Embryonic facial prominence (tissue), 1 donor: ENCODE results near the gene DCANP1.
A peak's percentile ranks its signal among the peaks of the same experiment; 100 is the strongest.

Experiments
- DNase-seq: peaks from one replicate; pipeline ENCODE4 v3.0.0-alpha.2; 2016; ENCODE audit errors: extremely low spot score

The DCANP1 gene

DNA sequence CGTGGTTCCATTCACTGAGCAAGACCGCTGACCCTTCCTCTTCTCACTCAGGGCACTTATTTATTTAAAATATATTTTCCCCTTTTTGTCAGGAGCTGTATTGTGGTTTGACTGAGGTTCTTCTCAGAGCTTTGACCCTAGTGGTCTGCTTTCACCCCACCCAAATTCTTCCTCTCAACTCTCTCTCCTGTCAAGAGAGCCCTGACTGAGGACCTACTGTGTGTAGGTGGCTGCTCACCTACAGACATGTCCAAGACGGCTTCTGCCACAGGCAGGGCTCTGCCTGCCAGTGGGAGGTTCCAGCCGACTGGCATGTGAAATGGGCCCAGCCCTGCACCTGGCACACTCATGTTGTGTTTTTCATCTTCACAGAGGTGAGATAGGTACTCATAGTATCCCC lies 5.2 kb downstream of the DCANP1 start:
- no peak for DNase-seq

DNA sequence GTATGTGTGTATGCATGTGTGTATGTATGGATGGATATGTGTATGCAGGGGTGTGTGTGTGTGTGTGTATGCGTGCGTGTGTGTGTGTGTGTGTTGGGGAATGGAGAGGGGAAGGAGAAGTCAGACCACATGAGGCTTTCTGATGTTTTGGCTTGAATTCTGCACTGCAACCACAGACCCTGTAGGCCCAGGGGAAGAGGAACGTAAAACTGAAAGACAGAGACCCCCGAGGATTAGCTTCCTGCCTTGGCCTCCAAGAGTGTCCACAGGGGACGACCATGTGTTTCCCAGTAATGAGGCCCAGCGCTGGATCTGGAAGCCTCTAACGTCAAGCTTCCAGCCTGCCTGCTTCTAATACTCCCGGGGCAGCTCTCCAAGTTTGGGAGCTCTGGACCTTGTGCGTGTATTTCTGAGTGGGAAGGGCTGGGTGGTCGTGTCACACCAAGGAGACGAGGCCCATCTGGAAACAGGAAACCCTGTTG lies 5.8 kb downstream of the DCANP1 start:
- DNase-seq, result no peak

DNA sequence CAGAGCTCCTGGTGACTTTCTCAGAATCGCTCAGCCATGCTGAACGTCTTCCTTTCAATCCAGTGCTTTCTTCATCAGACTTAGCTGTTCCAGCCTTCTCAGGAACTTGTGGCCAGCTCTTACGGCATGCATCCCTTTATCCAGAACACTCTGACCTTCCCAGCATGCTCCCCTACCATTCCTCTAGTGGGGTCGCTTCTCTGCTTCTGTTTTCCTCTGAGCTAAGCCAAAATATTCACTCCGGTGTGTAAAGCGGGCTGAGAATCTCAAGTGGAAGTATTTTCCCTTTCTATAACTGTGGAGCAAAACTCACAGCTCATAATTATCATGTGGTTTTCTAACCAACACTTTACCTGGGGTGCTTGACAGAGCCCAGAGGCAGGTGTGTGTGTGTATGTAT lies 6.2 kb downstream of the DCANP1 start:
- no peak for DNase-seq

DNA sequence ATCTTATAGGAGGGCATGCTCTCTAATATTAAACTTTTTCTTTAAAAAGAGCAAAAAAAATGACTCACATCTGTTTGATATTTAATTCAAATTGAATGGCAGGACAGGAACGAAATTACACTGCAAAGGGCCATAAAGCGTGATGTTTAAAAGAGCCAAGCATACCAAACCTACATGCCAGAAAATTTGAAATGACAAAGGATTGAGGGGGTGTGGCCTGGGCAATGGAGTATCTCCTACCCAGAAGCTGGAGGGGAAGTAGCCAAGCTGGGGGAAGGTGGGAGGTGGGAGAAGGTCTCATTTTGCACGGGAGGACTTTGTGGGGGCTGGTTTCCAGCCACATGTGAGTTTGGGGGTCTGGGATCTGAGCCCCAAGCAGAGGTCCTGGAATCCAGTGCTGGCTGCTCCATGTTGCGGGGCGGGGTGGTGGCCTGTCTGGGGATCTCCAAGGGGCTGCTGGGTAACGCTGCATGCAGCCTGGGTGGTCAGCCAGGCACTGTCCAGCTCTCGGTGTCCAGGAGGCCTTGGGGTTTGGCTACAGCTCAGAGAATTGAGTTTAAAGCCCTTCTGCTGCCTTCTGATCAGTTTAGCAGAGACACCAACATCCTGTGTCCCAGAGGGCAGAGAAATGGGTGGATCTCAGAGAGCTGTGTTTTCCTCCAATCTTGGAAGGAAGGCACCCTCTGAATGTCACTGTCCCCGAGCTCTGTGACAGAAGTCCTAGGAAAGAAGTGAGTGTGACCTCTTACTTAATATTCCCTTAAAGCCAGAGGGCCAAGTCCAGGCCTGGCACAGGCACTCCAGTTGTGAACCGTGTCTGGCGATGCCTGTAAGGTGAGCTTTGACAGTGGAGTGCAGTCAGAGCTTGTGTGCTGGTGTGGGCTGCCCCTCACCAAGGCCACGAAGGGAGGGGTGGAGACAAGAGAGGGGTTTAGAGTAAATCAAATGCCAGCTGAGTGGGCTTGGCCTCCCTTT lies 7.6 kb downstream of the DCANP1 start:
- DNase-seq, result no peak

DNA sequence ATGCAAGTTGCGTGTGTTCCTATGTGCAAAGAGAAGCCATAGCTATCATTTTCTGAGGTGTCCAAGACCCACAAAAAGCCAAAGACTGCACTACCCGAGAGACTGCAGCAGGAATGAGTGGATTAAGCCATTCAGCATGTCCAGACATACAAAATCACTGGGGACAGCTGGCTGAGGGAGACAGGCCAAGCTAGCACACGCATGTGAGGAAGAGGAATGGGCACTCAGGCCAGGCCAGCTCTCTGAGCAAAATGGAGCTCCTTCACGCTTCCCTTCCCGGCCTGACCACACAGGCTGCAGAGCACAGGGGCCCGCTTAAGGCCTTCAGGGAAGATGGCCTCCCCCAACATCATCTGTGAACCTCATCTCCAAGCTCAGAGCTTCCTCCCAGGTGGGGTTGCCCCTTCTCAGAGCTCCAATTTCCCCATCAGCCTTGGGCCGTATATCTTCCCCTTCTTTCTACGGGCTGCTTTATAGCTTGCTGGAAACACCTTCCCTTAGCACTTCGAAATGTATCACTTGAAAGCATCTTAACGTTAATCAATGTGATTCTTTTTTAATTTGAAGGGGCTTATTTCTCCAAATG lies 8.4 kb downstream of the DCANP1 start:
- DNase-seq, result no peak

DNA sequence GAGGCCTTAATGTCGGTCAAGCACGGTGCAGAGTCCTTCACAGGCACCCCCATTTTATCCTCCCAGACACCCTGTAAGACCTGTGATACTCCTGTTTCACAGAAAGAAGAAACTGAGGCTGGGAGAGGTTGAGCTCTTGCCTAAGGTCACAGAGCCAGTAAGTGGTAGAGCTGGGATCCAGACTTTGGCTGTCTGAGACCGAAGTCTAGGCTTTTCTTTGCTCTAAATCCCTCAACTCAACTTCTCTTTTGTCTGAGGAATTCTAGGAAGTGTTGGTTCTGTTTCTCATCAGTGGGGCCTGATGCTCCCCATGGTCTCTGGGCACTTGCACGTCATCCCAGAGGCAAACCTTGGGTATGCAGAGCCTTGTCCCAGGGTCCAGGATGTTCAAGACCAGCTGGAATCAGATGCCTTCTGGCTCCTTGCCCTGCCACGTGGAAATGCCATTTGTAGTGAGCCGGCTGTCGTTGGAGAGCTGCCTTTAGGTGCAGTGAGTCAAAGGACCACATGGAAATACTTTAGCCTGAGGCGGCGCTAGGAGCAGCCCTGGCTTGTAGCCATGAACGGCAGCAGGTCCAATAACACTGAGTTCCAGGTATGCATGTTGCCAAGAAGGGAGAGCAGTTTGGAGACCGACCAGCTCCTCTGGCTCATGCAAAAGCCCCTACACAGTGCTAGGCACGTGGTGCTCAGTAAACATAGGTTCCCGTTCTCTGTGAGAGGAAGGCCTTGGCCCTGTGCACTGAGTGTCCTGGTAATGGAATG lies 9.2 kb downstream of the DCANP1 start:
- peak; percentile 18 for DNase-seq

DNA sequence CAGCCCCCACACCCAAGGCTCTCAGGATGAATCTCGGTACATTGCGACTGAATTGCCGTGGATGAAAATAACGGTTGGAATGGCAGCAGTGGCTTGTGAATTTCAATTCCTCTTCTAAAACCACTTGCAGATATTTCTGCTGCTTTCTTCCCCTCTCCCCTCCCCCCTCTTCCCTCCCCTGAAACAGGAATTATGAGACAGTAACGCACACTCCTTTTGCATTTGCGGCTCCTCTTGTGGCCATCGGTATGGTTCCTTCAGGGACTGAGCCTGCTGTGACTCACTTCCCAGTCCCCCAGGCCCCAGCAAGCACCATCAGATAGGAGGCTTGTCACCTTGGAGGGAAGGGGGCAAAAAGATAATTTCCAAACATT lies 9.7 kb downstream of the DCANP1 start:
- no peak for DNase-seq

DNA sequence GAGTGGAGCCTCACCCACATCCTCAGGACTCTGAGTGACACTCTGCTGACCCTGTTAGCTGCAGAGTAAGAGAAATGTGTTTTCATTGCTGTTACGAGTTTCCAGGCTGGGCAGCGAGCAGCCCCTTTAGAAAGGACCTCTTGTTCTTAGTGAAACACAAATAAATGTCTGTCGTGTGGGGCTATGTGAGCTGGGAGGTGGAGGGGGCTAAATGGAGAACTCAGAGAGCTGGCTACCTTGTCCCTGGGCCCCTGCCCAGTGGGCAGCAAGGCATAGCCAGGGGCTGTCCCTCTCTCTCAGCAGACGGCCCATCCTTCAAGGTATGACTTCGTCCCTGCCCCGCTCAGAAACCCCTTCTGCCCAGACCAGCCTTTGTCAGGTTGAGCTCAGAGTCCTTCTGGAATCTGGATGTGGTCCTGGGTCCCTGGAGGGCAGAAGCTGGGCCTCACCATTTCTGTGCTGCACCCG lies 10.2 kb downstream of the DCANP1 start:
- DNase-seq, result no peak

DNA sequence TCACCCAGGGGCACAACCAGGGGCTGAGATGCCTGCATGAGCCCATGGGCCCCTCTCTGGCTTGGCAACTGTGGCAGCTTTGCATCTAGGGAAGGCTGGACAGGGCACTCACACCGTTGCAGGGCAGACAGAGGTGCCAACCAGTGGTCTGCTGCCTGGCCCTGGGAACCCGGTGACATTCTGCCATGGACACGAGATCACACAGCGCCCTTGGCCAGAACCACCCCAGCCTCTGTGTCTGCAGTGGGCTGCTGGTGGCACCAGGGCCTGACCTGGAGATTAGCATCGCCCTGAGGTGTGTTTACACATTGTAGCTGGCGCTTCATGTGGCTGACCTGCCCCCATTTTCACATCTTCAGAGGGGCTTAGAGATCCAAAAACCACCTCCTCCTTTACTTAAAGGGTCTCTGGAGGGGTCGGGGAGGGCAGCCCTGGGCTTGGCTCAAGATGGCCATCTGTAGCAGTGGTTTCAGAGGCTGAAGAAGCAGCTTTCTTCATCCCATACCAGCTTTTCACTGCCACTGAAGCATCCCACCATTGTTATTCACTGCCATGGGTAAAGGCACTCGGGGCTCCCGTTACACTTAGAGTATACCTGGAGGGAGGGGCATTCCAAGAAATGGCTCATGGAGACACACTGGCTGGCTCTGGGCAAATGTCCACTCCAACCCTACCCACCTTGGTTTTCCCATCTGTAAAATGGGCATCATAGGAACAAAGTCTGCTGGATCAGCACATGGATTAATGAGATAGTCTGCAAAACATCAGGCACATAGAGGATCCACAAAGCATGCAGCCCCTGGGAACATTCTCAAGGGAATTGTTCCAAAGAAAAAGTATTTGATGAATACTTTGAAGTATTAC lies 11.4 kb downstream of the DCANP1 start:
- DNase-seq, result no peak

DNA sequence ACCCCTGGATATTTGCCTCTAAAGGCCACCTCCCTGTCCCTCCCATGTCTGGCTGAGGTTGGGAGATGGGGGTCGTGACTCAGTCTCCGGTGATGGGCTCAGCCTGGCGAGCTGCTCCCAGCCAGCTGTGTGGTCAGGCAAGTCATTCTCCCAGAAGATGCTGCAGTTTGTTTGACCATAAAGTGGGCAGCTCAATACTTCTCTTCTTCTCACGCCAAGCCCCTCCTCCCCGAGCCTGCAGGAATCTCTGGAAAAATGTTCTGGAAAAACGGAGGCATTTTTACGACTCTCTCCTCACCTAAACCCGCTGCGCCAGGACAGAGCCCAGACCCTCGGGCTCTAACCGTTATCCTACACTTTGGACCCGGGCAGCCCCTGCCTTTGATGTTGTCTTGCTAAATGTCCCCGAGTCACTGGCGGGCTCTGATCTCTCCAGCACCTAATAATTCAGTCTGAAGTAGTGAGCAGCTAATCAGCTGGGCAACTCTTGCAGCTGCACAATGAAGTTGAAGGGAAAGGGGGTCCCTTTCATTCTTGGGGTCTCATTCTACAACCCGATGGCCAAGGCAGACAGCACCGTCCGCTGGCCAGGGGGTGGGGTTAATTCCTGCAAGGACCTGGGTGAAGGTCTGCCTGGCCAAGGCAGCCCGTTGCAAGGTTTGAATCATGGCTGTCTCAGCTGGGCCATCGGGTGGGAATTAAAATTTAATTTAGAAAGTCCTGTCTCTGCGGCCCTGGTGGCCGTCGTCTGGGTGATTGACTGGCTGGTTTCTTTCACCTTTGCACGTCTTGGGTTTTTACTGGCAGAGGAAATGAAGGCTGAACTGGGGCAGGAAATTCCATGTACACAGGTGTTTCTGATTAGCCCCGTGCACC lies 12.3 kb downstream of the DCANP1 start:
- no peak for DNase-seq

DNA sequence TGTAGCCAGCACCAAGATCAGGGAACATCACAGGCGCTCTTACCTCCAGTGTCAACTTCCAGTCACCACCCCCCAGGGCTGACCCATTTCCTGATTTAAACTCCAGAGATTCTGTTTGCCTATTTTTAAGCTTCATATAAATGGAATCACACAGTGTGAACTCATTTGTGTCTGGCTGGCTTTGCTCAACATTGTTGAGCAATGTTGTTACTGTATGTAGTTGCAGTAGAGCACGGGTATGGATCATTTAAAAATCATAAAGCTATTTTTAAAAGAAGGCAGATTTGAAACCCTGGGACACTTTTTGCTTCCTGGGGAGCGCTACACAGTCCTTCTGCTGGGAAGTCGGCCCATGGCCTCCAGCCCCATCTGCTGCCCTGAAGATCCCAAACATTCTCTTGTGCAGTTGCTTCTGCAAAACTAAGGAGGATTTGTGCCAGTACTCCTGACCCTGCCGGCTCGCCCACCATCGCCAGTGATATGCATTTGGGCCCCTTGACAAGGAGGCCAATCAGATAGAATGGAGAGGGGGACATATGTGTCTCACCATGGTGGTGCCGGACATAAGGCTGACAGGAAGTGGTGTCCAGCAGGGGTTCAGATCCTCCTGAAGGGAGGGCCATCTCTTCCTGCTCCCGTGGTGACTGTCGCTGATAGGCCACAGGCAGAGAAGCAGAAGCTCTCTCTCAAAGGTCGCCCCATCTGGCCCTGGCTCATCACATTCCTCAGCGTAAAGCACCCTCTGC lies 13.3 kb downstream of the DCANP1 start:
- DNase-seq, result no peak

DNA sequence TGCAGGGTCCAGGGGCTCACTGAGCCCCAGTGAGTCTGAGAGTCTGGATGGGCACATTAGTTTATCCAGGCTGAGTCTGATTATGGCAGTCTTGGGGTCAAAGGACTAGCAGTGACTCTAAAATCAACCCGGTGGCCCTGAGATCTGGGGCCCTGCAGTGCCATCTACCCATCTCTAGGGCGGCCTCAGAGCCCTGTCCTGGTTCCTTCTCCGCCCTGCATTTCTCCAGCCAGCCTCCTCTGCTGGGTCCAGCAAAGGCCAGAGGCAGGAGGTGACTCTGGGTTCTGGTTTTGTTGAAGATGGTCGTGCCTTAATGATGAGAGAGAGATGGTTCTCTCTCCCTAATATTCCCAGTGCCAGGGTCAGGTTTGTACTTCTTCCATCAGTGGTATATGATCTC lies 15.0 kb downstream of the DCANP1 start:
- DNase-seq, result no peak

DNA sequence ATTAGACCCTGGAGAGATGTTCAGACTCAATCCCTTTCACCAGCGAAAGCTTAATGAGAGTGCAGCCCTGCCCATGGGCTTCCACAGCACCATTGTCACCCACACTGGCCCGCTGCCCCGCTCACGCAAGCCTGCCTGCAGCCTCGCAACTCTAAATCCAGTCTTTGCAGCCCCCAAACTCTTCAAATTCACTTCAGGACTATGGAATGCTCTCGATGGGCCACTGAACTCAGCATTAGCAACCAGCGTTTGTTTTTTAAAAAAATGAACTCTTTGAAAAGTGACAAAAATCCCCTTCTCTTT lies 17.1 kb downstream of the DCANP1 start:
- DNase-seq, result no peak

DNA sequence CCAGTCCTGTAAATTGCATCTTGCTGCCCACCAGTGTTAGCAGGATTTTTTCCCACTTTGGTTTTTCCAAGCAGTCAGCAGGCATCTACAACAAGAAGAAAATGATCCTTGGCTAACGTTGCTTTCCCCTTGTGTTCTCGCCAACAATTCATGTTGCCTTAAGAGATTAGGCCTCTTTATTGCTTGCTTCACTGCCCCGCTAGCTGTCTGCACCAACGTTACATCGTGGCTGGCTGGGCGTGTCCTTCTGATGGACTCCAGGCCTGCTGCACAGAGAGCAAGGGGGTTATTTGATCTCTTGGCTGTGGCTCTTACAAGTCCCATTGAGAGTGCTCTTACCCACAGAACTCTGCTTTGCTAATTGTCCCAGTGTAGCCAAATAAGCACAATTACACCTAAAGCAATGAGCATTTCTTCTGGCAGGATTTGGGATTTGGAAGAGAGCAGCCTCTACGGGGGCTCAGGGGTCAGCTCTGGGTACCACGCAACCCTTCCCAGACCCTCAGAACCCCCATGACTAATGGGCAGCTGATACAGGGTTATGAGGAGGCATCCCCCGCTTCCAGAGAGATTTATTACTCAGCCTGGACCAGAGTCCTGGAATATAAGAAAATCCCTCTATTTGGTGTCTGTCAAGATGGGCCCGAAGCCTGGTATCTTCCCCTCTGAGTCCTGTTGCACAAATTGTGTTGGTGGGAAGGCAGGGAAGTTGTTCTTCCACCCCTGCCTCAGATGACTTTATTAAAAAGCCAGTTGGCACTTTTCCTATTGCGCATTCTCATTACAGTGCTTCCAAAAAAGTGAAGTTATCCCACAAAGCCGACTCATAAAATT lies 17.6 kb downstream of the DCANP1 start:
- DNase-seq, result no peak

DNA sequence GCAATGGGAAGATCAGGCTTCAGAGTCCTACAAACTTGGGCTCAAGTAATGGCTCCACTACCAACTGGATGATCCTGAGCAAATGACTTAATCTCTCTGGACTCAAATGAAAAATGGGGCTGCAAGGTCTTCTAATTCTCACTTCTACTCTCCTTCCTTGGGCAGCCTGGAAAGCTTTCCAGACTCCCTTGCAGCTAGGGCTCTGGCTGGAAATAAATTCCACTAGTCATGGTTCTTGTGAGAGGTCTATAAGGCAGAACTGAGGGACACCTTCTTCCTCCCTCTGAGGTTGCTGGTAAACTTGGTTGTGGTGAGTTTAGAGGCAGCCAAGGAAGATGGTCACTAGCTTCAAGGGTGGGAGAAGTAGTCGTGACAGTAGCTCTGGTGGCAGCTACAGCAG lies 18.6 kb downstream of the DCANP1 start:
- no peak for DNase-seq

DNA sequence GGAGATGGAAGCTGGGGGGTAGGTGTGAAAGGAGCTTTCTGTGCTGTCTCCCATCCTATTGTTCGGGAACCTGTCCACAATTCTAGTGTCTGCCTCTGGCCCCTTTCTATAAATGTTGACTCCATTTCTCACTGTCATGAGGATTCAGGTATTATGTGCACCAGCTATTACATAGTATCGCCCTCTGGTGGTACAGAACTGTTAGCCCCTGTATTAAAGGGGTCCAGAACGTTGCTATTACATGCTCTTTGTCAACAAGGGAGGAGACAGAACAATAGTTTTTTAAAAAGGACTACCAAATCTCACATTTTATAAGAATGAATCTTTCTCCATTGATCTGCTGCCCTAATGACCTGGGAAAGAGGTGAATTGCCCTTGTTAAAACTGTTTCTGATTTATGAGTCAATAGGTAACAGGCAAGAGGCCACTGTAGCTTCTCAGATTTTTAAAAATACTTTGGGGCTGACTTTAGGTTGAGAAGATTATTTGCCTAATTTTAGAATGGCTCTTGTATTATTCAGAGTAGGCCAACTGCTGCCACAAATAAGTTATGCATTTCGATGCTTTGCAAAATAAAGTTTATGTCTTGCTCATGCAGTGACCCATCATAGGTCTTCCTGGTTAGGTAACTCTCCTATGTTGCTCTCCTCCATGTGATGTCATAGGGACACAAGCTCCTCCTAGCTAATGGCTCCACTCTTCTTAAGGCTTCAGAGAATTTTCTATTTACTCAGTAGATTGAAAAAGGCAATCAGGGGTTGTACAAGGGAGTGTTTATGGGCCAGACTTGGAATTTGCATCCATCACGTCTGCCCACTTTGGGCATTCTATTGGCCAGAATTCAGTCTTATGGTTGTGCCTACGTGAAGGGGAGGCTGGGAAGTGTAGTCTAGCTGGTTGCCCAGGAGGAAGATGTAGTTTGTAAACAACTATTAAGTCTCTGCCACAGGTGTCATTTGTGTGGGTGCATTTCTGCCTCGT lies 20.8 kb downstream of the DCANP1 start:
- no peak for DNase-seq

DNA sequence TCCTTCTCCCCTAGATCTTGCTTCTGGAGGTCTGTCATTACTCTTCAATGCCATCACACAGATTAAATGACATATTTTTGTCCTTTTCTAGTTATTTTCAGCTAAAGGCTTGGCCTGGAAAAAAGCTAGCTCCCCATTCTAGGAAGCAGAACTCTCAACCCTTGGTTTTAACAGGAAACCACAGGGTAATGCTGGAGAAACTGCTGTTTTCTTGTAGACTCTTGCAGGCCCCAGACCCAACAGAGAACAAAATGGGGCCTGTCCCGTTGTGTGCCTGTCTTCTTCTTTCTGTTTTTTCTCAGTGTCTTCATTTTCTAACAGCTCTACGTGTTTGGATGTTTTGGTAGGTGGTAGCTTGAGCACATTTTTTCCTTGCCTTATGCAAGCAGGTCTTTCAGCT lies 21.5 kb downstream of the DCANP1 start:
- no peak for DNase-seq

DNA sequence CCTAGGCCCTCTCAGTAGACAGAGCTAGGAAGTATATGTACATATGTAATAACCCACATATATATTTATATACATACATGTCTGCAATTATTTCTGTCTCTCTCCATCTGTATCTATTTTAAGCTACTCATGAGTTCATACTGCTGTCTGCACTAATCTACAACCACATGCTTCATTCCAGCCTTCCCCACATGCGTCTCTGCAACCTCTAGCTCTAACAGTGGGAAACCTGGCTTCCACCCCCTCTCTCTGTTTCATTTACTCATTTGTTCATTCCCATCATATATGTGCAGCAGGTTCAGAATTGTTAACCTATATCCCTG lies 23.3 kb downstream of the DCANP1 start:
- DNase-seq, result no peak
